NCI-H2196 (cell line): Measurements from ENCODE around the gene DRD3.

Source experiments
- DNase-seq: peaks from one replicate; lab custom pipeline; 2025; ENCODE audit not compliant: unreplicated experiment; lab: John Stamatoyannopoulos, UW

Gene DRD3

DNA sequence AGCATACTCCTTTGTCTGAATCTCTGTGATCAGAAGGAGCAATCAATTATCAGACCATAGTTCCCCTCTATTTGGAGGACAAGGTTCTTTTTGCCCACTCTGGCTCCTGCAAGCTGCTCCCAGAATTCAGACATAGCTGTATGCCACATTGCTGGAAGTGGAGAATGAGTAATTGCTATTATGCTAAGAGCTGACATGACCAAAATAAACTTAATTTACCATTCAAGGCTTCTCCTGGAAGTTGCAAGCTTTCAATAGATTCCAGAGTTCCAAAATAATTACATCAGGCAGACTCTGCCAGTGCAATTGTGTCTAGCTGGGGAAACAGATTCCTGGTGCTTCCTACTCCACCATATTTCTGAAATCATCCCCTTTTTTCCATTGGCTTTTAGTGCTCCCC, 7.6 kb upstream of the DRD3 start:
- DNase-seq, result no peak

GRCh38 chr3:114179575-114179974, 723 bp upstream of the DRD3 start:
- peak; percentile 73 for DNase-seq

GRCh38 chr3:114176890-114177289, 2.0 kb downstream of the DRD3 start:
- no peak for DNase-seq

GRCh38 chr3:114176487-114176886, 2.4 kb downstream of the DRD3 start:
- no peak for DNase-seq

DNA sequence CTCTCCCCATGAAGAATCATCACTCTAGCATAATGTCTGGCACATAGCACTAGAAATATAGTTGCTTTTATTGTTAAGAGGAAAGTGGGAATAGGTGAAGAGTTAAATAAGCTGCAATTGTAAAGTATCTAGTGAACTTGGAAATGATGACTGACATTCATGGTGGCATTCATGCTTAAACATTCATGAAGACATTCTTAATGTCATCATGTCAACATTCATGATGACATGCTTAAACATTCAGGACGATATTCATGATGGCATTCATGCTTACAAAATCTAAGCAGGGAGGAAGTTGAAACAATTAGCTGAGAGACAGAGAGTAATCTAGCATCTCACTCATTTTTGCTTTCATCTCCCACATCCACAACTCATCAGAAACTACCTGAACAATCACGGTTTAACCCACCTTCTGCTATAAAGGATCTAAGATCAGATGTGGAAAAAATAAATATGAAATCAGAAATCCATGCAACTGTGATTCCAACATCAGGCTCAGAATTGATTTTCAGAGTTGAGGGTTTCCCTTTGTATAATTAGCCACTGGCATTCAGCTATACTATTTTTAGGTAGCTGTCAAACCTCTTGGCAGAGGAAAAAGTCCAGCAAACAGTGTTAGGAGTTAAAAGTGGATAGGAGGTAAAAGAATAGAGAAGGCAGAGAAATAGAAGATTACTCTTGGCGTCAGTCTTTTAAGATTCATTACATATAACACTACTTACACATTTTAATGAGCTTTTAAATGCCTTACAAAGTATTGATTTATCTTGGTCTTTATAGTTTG, 3.5 kb downstream of the DRD3 start:
- DNase-seq, result no peak

DNA sequence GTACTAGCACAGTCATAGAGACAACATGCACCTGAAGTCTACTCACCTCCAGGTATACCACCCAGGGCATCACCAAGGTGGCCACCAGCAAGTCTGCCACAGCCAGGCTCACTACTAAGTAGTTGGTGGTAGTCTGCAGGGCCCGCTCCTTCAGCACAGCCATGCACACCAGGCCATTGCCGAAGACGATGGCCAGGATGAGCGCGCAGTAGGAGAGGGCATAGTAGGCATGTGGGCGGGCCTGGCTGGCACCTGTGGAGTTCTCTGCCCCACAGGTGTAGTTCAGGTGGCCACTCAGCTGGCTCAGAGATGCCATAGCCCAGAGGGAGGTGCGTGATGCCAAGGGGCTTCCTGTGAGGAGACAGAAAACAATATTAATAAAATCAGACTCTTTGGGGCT, 7.2 kb downstream of the DRD3 start:
- DNase-seq, result no peak

GRCh38 chr3:114168150-114168549, 10.7 kb downstream of the DRD3 start:
- no peak for DNase-seq

- no peak for DNase-seq
Measured at GRCh38 chr3:114157321-114157720, 21.5 kb downstream of the DRD3 start.

- no peak for DNase-seq
Measured at GRCh38 chr3:114155370-114155821, 23.5 kb downstream of the DRD3 start.

DNA sequence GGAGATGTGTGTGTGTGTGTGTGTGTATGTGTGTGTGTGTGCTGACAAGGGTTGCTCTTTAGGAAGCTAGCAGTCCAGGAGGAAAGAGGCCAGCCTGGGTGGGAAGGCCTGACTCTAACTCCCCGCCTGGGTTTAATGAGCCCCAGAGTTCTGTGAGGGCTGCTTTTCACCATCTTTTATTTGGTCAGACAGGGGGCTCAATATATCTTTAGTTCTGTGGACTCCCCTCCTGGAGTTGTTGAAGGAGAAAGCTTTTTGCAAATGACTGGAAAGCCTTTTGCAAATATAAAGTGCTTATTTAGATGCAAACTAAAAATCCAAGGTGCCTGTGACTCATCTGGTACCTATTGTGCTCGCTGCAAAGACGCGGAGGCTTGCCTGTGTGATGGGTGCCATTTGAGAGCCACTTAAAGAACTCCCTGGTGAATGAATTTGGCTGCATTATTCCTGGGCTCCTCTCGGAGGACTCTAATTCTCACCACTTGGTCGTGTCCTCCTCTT, 24.5 kb downstream of the DRD3 start:
- no peak for DNase-seq

DNA sequence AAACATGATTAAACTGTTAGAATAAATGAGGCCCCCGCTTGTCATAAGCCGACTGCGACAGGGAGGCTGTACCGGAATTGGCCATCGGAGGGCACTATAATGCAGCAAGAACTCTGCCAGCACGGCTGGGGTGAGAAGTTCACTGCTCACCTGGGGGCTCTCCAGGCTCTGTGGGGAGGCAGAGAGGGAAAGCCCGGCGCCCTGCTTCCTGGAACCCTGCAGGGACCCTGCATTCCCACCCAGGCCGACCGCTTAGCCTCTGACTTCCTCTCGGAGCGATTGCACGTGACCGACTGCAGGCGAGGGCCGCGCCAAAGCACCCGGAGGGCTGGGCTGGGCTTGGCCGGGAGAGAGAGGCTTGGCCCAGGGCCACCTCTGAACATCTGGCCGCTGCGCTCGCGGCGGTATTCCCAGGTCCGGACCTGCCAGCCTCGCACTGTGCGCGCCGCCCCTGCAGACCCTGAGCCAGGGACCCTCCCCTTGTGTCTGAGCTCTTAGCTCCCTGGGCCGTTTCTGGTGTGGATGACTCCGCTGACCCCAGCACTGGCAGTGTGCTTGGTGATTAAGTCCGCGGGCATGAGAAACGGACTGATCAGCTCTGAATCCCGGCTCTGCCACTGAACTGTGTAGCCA, 26.2 kb downstream of the DRD3 start:
- peak; percentile 96 for DNase-seq

- DNase-seq, result no peak
Measured at GRCh38 chr3:114151091-114151490, 27.8 kb downstream of the DRD3 start.

- no peak for DNase-seq
Measured at GRCh38 chr3:114147251-114147650, 31.6 kb downstream of the DRD3 start.

DNA sequence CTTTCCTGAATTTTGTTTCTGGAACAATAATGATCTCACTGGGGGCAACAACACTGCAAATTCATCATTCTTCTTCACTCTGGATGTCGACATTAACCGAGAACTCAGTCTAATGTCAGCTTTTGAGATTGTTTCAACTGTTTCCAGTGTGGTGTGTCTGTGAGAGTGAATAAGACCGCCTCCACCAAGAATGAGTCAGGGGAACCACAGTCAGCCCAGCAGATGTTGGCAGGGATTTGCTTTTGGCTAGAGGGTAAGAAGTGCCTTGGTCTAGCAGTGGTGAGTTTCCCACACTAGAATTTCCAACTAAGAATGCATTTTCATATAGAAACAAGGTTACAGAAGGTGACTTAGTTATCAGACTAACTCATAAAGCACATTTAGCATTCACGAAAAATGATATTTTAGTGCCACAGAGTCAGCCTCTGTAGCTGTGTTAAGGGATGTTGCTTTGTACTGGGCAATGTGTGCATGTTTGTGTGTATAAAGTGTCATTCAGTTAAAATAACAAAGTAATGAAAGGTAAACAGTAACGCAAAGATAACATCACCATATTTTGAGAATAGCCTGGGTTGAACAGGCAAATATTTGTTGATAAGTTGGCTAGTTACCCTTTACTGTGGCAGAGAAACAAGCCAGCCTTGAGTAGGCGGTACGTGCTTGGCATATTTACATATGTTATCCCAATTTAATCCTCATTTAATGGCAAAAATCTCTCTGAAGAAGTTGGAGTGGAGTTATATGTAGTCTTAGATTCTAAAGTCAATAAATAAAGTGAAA, 33.8 kb downstream of the DRD3 start:
- DNase-seq, result no peak

DNA sequence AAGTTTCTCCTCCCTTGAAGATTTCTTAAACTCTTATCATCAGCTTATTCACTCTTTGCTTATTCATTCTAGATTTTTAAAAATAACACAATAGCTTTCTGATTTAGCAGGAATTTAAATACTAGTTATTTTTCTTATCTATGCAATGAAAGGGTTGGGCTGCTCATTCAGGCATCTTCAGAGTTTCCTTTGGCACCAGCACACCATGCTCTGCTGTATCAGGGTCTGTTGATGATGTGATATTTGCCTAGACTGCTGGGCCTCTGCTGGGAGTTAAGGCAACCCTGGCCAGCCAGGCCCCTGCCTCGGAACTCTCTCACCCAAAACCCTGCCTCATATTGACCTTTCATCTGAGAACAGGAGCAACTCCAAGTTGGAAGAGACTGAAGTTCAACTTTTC, 35.0 kb downstream of the DRD3 start:
- DNase-seq, result no peak

DNA sequence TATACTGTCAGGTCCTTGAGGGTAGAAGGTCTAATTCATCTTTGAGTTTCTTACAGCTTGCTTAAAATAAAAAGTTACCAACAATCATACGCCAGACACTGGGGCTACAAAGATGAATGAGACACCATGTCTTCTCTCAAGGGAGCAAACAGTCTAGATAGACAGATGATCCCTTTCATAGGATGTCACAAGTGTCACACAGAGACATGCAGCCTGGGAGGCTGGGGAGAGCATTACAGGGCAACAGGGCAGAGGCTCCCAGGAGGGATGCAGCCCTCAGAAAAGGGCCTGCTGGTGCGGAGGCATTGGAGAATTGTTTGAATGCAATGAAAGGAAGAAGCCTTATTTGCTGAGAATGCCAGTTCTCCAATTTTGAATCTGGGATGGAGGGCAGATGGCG, 39.0 kb downstream of the DRD3 start:
- DNase-seq, result no peak

DNA sequence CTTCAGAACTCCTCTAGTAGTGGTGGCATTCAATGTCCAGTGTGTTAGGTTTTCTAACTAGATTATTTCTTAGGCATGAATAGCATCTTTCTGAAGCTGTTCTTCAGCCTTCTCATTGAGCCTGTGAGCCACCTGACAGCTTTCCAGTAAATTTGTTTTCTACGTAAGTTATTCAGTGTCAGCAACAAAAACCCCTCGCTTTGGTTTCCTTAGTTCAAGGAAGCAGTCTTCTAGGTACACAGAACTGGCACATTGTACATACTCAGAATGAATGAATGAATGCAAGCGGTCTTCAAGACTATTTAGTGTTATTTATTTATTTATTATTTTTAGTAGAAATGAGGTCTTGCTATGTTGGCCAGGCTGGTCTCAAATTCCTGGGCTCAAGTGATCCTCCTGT, 44.9 kb downstream of the DRD3 start:
- DNase-seq, result no peak

DNA sequence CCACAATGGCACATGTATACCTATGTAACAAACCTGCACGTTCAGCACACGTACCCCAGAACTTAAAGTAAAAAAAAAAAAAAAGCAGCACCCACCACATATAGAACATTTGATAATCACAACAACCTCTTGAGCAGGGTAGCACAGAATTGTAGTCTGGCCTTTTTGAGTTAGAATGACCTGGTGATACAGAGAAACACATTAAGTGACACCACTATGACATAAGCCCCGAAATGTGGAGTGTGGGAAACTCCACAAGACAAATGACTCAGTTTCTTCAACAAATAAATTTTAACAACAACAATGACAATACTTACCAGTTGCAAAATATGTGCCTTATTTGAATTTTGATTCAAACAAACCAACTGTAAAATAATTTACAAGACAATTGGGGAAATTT, 46.4 kb downstream of the DRD3 start:
- no peak for DNase-seq

GRCh38 chr3:114128826-114129225, 50.0 kb downstream of the DRD3 start:
- no peak for DNase-seq

GRCh38 chr3:114128231-114128630, 50.6 kb downstream of the DRD3 start:
- no peak for DNase-seq

- no peak for DNase-seq
Measured at GRCh38 chr3:114127517-114127916, 51.3 kb downstream of the DRD3 start.

- no peak for DNase-seq
Measured at GRCh38 chr3:114126461-114126860, 52.4 kb downstream of the DRD3 start.
